Medulla oblongata (tissue), 1 donor: Measurements from ENCODE around the gene EFHD2.

Experiments used
- DNase-seq: peaks from one replicate; pipeline ENCODE4 v3.0.0-alpha.2; 2015; ENCODE audit errors: extremely low spot score

Gene EFHD2

DNA sequence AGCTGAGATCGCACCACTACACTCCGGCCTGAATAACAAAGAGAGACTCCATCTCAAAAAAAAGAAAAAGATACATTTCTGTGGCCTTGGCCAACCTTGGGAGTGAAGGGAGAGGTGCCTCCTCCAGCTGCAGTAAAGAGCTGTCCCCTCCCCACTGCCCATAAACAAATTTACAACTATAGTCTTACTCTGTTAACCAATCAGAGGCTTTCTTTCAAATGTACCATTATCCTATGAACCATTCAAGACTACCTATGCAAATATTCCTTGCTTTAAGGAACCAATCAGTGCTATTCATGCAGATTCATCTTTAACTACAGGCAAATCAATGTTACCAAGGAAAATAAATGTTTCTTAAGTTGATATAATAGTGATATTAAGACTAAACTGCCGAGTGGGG, 67.2 kb downstream of the EFHD2 start:
- no peak for DNase-seq

DNA sequence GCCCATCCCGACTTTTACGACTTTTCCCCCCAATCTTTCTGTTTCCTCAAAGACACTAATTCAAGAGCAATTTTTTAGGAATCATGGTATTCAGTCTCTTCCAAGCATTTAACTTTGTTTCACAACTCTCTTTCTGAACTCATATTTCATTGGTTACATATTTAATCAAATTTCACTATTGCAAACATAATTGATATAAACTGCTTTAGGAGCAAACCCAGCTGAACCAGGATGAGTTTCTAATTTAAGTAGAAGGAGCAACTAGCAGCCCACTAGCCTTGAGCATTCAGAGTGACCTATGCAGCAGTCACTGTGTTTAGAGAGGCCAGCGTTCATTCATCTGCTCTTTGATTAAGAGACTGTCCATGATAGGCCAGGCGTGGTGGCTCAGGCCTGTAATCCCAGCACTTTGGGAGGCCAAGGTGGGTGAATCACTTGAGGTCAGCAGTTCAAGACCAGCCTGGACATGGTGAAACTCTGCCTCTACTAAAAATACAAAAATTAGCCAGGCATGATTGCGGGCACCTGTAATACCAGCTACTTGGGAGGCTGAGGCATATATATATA, 68.0 kb downstream of the EFHD2 start:
- no peak for DNase-seq
